Gastroesophageal sphincter (tissue), 4 donors: ENCODE results near the gene SOX2. TPM values are rescaled to one million over a fixed set of nuclear protein-coding genes. Genes with fewer than 3 reads are reported as not detected.

ENCODE experiments used
- ATAC-seq: fragments of 150-250 bp; one replicate; pipeline ENCODE4 v1.9.1; 2016; ENCODE audit warnings: mild to moderate bottlenecking, moderate library complexity
- H3K27ac ChIP-seq, 4 donors: fragments of 200-600 bp; sonication (generic) in 3 of 4; 1 replicate in 3 of 4; 2 replicates in 1 of 4; pipeline ENCODE4 v1.5.1; 2016 to 2019
- H3K27me3 ChIP-seq: fragments of 200-600 bp; sonication (generic); one replicate; pipeline ENCODE4 v1.5.1; 2019
- H3K36me3 ChIP-seq, 2 donors: fragments of 200-600 bp; sonication (generic); one replicate each; pipeline ENCODE4 v1.5.1; 2019; ENCODE audit warnings: control low read depth in 1 of 2
- H3K4me1 ChIP-seq, 3 donors: fragments of 200-600 bp; sonication (generic); 1 replicate in 2 of 3; 2 replicates in 1 of 3; pipeline ENCODE4 v1.5.1; 2016 to 2019; ENCODE audit warnings: control low read depth in 2 of 3
- H3K4me3 ChIP-seq, 2 donors: fragments of 200-600 bp; sonication (generic); one replicate each; pipeline ENCODE4 v1.5.1; 2019; ENCODE audit warnings: mild to moderate bottlenecking in 1 of 2, moderate library complexity in 1 of 2
- H3K9me3 ChIP-seq, 3 donors: fragments of 200-600 bp; sonication (generic); one replicate each; pipeline ENCODE4 v1.5.1; 2017 to 2019; ENCODE audit warnings: control low read depth in 2 of 3
- CTCF ChIP-seq, 4 experiments: fragments of 200-600 bp in 2 of 4; fragments of 450-650 bp in 2 of 4; sonication (generic) in 1 of 4; IDR thresholded peaks; one replicate each; pipeline ENCODE4 v1.5.1; 2017 to 2019; ENCODE audit warnings: antibody characterized with exemption in 4 of 4, mild to moderate bottlenecking in 2 of 4, moderate library complexity in 2 of 4
- EP300 ChIP-seq: sonication (generic); formaldehyde crosslinking; IDR thresholded peaks from one replicate; pipeline ENCODE4 v1.6.1; 2017; ENCODE audit warnings: antibody characterized with exemption, mild to moderate bottlenecking
- POLR2A ChIP-seq, 2 donors: fragments of 450-650 bp; IDR thresholded peaks; one replicate each; pipeline ENCODE4 v1.6.1; 2017; ENCODE audit warnings: antibody characterized with exemption in 2 of 2, mild to moderate bottlenecking in 2 of 2, moderate library complexity in 1 of 2
- POLR2AphosphoS5 ChIP-seq: sonication (generic); formaldehyde crosslinking; IDR thresholded peaks from one replicate; pipeline ENCODE4 v1.6.1; 2017; ENCODE audit warnings: antibody characterized with exemption
- WGBS, 2 donors: methylation state at CpG; one replicate each; pipeline ENCODE4 v1.1.5; 2018; ENCODE audit warnings: low coverage in 1 of 2; 5-methylcytosine and 5-hydroxymethylcytosine counted together
- total RNA-seq, 4 donors: library from RNA; depleted of rRNA; stranded (reverse); fragments of >200 nt; gene quantifications; one replicate each; pipeline ENCODE4 v1.1.0, GENCODE V29; 2016

Gene SOX2
- total RNA-seq, 4 donors from 2014 or later, result 3.1 to 9.9 (median 5.7) TPM

- 86 to 100% methylated on average over 1 to 2 of the region's 2 CpGs for WGBS, 2 donors
- no peaks in the 10 kb centered on the region for H3K9me3 ChIP-seq
- H3K36me3 ChIP-seq, result no peaks in the 10 kb centered on the region
- H3K27me3 ChIP-seq, result peaks cover 16% of the 10 kb centered on the region
- peaks cover 0 to 8% (median 6%) of the 10 kb centered on the region in 3 donors for H3K4me1 ChIP-seq
- no peak overlapping the region for H3K27ac ChIP-seq
- TF ChIP-seq EP300 (no peak), POLR2A (IDR thresholded peaks at IDR 0.05) (no peak), POLR2AphosphoS5 (no peak), CTCF (IDR thresholded peaks at IDR 0.05) (no peak)
- ATAC-seq, result no peak
- no peak overlapping the region for H3K4me3 ChIP-seq
Observed at GRCh38 chr3:181690769-181691168, 21.0 kb upstream of the SOX2 start.

GRCh38 chr3:181691901-181692300, 19.8 kb upstream of the SOX2 start:
- WGBS, 2 donors, result 24 to 64% methylated on average over 2 of the region's 2 CpGs
- Histone ChIP-seq H3K4me3 (no peak overlapping the region), H3K4me1 (peaks cover 0 to 19% (median 13%) of the 10 kb centered on the region in 3 donors), H3K27me3 (peaks cover 27% of the 10 kb centered on the region), H3K27ac (no peak overlapping the region), H3K9me3 (no peaks in the 10 kb centered on the region), H3K36me3 (no peaks in the 10 kb centered on the region)
- no peak for TF ChIP-seq POLR2AphosphoS5
- no peak for ATAC-seq

- H3K4me1 ChIP-seq, result peaks cover 0 to 19% (median 13%) of the 10 kb centered on the region in 3 donors
- TF ChIP-seq EP300 (no peak), POLR2AphosphoS5 (no peak), CTCF (IDR thresholded peaks at IDR 0.05) (no peak), POLR2A (IDR thresholded peaks at IDR 0.05) (no peak)
- H3K27ac ChIP-seq, result no peak overlapping the region
- H3K9me3 ChIP-seq, result no peaks in the 10 kb centered on the region
- ATAC-seq, result no peak
- H3K27me3 ChIP-seq, result peaks cover 33% of the 10 kb centered on the region
- no peak overlapping the region for H3K4me3 ChIP-seq
- 59 to 62% methylated on average over 2 of the region's 2 CpGs for WGBS, 2 donors
- H3K36me3 ChIP-seq, result no peaks in the 10 kb centered on the region
Observed at GRCh38 chr3:181692311-181693145, 19.2 kb upstream of the SOX2 start.

- H3K9me3 ChIP-seq, result no peaks in the 10 kb centered on the region
- TF ChIP-seq POLR2A (IDR thresholded peaks at IDR 0.05) (no peak), EP300 (no peak), CTCF (IDR thresholded peaks at IDR 0.05) (no peak), POLR2AphosphoS5 (no peak)
- WGBS, 2 donors, result 93% methylated on average over 1 of the region's 1 CpG; no CpG with 5 or more reads in 1 of the 2 donors
- H3K36me3 ChIP-seq, result no peaks in the 10 kb centered on the region
- no peak overlapping the region for H3K4me3 ChIP-seq
- no peak for ATAC-seq
- H3K27me3 ChIP-seq, result peaks cover 41% of the 10 kb centered on the region
- H3K27ac ChIP-seq, result no peak overlapping the region
- H3K4me1 ChIP-seq, result peaks cover 0 to 19% (median 13%) of the 10 kb centered on the region in 3 donors
Observed at GRCh38 chr3:181693280-181693679, 18.4 kb upstream of the SOX2 start.

- WGBS, 2 donors, result 17 to 49% methylated on average over 1 to 7 of the region's 53 CpGs
- Histone ChIP-seq H3K27me3 (peaks cover 58% of the 10 kb centered on the region), H3K27ac (peak overlapping the region in 3 of 4 donors; percentile 20 to 63 (median 36))
Observed at GRCh38 chr3:181694805-181695660, 16.7 kb upstream of the SOX2 start.

More at GRCh38 chr3:181694805-181695660, 16.7 kb upstream of the SOX2 start:
- Histone ChIP-seq H3K9me3 (no peaks in the 10 kb centered on the region), H3K36me3 (no peaks in the 10 kb centered on the region), H3K4me1 (peaks cover 0 to 19% (median 13%) of the 10 kb centered on the region in 3 donors), H3K4me3 (peak overlapping the region; percentile 9 to 46)
- TF ChIP-seq POLR2AphosphoS5 (no peak), EP300 (no peak), CTCF (IDR thresholded peaks at IDR 0.05) (peak in 2 of 4 experiments; percentile 5 to 41), POLR2A (IDR thresholded peaks at IDR 0.05) (no peak)
- ATAC-seq, result peak; percentile 77
